Ovary (tissue), 10 donors: ENCODE results near the gene SPANXN2. TPM values are rescaled to one million over a fixed set of nuclear protein-coding genes. Genes with fewer than 3 reads are reported as not detected.
"Not testable (repeated sequence)": the region's sequence is repeated elsewhere in the genome, so short reads cannot be mapped to it uniquely, and the experiment has no call there.

Source experiments
- DNase-seq, 5 donors: peaks; one replicate each; pipeline ENCODE4 v3.0.0-alpha.2; 2019 to 2020
- H3K27ac ChIP-seq, 2 donors: fragments of 200-600 bp; one replicate each; pipeline versions ENCODE4 v1.5.1 to v1.8.0; 2019 to 2022
- H3K27me3 ChIP-seq: fragments of 200-600 bp; one replicate; pipeline ENCODE4 v1.8.0; 2022
- H3K36me3 ChIP-seq: fragments of 200-600 bp; sonication (generic); one replicate; pipeline ENCODE4 v1.5.1; 2019
- H3K4me1 ChIP-seq: one replicate; pipeline ENCODE4 v1.8.1; 2013; ENCODE audit warnings: mild to moderate bottlenecking, moderate library complexity; ENCODE audit not compliant: insufficient read depth
- H3K4me3 ChIP-seq: fragments of 200-600 bp; sonication (generic); one replicate; pipeline ENCODE4 v1.5.1; 2017
- H3K9me3 ChIP-seq, 2 donors: fragments of 200-600 bp in 1 of 2; sonication (generic) in 1 of 2; one replicate each; pipeline versions ENCODE4 v1.5.1 to v1.8.1; 2013 to 2019; ENCODE audit warnings: mild to moderate bottlenecking in 1 of 2, moderate library complexity in 1 of 2
- CTCF ChIP-seq, 3 donors: fragments of 450-650 bp in 2 of 3; fragments of 200-600 bp in 1 of 3; IDR thresholded peaks; one replicate each; pipeline versions ENCODE4 v1.5.1 to v1.8.0; 2016 to 2022; ENCODE audit warnings: antibody characterized with exemption in 3 of 3, mild to moderate bottlenecking in 1 of 3
- EP300 ChIP-seq: sonication (generic); formaldehyde crosslinking; IDR thresholded peaks from one replicate; pipeline ENCODE4 v1.6.1; 2017; ENCODE audit warnings: antibody characterized with exemption
- POLR2A ChIP-seq: fragments of 450-650 bp; IDR thresholded peaks from one replicate; pipeline ENCODE4 v1.6.1; 2017; ENCODE audit warnings: antibody characterized with exemption, mild to moderate bottlenecking, moderate library complexity
- WGBS, 3 donors: extraction: QIAGEN DNeasy Blood & Tissue Kit in 1 of 3; methylation state at CpG; one replicate each; pipeline versions ENCODE4 v1.1.5 to v1.1.7; 2013 to 2017; 5-methylcytosine and 5-hydroxymethylcytosine counted together
- intact Hi-C, 4 donors: fragments of 100-400 bp; cut with DNase I; formaldehyde crosslinking; loops; one replicate each; pipeline versions ENCODE4 v1.11.0 to v1.15.1; 2022 to 2023
- long read RNA-seq, 3 donors: library from polyadenylated mRNA in 2 of 3; unstranded in 2 of 3; transcript quantifications; one replicate each; pipeline ENCODE4 v2.0.0 and lab custom pipeline, GENCODE V29; 2021 to 2026
- polyA plus RNA-seq, 2 donors: library from polyadenylated mRNA; stranded (reverse); fragments of 200-250 nt in 1 of 2; fragments of 350-450 nt in 1 of 2; fragmentation: Illumina TruSeq in 1 of 2; extraction: RNeasy Lipid Tissue Mini Kit (QIAGEN cat#74804) in 1 of 2; gene quantifications; one replicate each; pipeline ENCODE4 v1.2.3, GENCODE V29; 2013 to 2014
- total RNA-seq, 7 donors: library from RNA; depleted of rRNA in 2 of 7; stranded (reverse); fragments of >200 nt in 2 of 7; fragmentation: NEBNext Ultra II Directional in 3 of 7; extraction: Animal tissue kit (Norgen Biotek cat#: 25700) in 3 of 7; gene quantifications; one replicate each; pipeline versions ENCODE4 v1.1.0 to v1.2.4, GENCODE V29; 2016 to 2023
- donor health status: DM: no; HTN: no; CAD: no; lungs with moderate emphysema.
- donor health status: DM: no; HTN: no; CAD: no.
- donor health status: Bipolar disorder and iron deficiency.
- donor health status: DM: yes; HTN: yes; CAD: no.
- donor health status: DM: no; HTN: no; CAD: no.
- donor health status: DM: yes; HTN: yes; CAD: no.

Gene SPANXN2
- total RNA-seq (not detected), polyA plus RNA-seq (not detected)
- long read RNA-seq, donor 1: 0 reads
- long read RNA-seq, donor 2: 0 reads
- long read RNA-seq, donor 3: 0 reads

GRCh38 chrX:143720652-143721051, at the start of gene SPANXN2:
TSS of gene SPANXN2 (minus strand) at chrX:143720752. CDS start at chrX:143720668, 84 bp downstream.
- H3K9me3 ChIP-seq, DNase-seq, H3K27ac ChIP-seq, H3K36me3 ChIP-seq, H3K4me1 ChIP-seq, intact Hi-C loops, H3K4me3 ChIP-seq, H3K27me3 ChIP-seq: not testable (repeated sequence)
- 34 to 53% (median 35%) methylated on average over 2 of the region's 2 CpGs for WGBS, 3 donors

GRCh38 chrX:143768976-143769375, 48.4 kb upstream of the SPANXN2 start:
- Histone ChIP-seq H3K36me3 (no peaks in the 10 kb centered on the region), H3K27ac (no peak overlapping the region), H3K9me3 (no peaks in the 10 kb centered on the region), H3K4me3 (no peak overlapping the region), H3K4me1 (no peaks in the 10 kb centered on the region), H3K27me3 (no peaks in the 10 kb centered on the region)
- no peak for DNase-seq
- 51 to 62% (median 60%) methylated on average over 3 of the region's 3 CpGs for WGBS, 3 donors
- no peak for TF ChIP-seq EP300
- no peak for TF ChIP-seq POLR2A
- TF ChIP-seq CTCF (IDR thresholded peaks at IDR 0.05): no peak
- intact Hi-C loops: no loop called here

GRCh38 chrX:143767789-143768188, 47.2 kb upstream of the SPANXN2 start:
- H3K9me3 ChIP-seq, H3K4me3 ChIP-seq, H3K4me1 ChIP-seq, H3K36me3 ChIP-seq, DNase-seq, H3K27ac ChIP-seq, intact Hi-C loops, H3K27me3 ChIP-seq: not testable (repeated sequence)
- WGBS, 3 donors: 77 to 86% (median 81%) methylated on average over 11 to 12 of the region's 12 CpGs

- intact Hi-C loops: no loop called here
- no peaks in the 10 kb centered on the region for H3K27me3 ChIP-seq
- no peak for TF ChIP-seq CTCF (IDR thresholded peaks at IDR 0.05)
- no peak for TF ChIP-seq EP300
- no peak for TF ChIP-seq POLR2A
- DNase-seq: no peak
- H3K36me3 ChIP-seq: no peaks in the 10 kb centered on the region
- no peak overlapping the region for H3K4me3 ChIP-seq
- 85 to 87% (median 86%) methylated on average over 7 of the region's 7 CpGs for WGBS, 3 donors
- no peak overlapping the region for H3K27ac ChIP-seq
- no peaks in the 10 kb centered on the region for H3K4me1 ChIP-seq
- H3K9me3 ChIP-seq: no peaks in the 10 kb centered on the region
These were observed 37.3 kb upstream of the SPANXN2 start for GRCh38 chrX:143757887-143758286.

GRCh38 chrX:143757375-143757774, 36.8 kb upstream of the SPANXN2 start:
- 83 to 85% (median 84%) methylated on average over 37 of the region's 37 CpGs for WGBS, 3 donors
- intact Hi-C loops: no loop called here

More at GRCh38 chrX:143757375-143757774, 36.8 kb upstream of the SPANXN2 start:
- Histone ChIP-seq H3K4me1 (no peaks in the 10 kb centered on the region), H3K27me3 (no peaks in the 10 kb centered on the region), H3K36me3 (no peaks in the 10 kb centered on the region), H3K4me3 (no peak overlapping the region), H3K9me3 (no peaks in the 10 kb centered on the region), H3K27ac (no peak overlapping the region)
- DNase-seq: no peak
- no peak for TF ChIP-seq POLR2A
- no peak for TF ChIP-seq CTCF (IDR thresholded peaks at IDR 0.05)
